C4-2B (cell line): Measurements from ENCODE around the gene IL26.

Experiments used
- ZFX ChIP-seq: fragments of 450-650 bp; IDR thresholded peaks from 2 replicates; pipeline ENCODE4 v1.6.1; 2017
- TF ChIP-seq, protein P1 (sequence below): fragments of 450-650 bp; conservative IDR thresholded peaks from 2 replicates; pipeline ENCODE4 v1.5.1; 2017; ENCODE audit warnings: mild to moderate bottlenecking

DNA sequence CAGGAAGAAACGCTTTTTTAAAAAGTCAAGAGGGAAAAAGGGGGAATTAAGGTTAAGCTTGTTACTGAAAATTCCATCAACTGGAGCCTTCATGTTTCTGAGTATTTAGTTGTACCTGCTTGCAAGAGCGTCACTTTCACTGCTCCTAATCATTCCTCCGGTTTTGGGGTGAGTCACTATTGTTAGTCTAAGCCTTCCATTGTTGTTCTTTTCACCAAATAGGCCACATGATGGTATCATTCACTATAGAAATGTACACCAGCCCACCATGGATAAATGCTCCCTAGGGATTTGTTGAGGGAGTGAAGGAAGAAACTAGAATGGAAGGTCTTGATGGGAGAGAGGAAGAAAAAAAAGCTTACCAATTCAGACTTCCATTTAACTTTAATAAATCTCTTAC, 24.8 kb upstream of the IL26 start:
- TF ChIP-seq, protein P1, sequence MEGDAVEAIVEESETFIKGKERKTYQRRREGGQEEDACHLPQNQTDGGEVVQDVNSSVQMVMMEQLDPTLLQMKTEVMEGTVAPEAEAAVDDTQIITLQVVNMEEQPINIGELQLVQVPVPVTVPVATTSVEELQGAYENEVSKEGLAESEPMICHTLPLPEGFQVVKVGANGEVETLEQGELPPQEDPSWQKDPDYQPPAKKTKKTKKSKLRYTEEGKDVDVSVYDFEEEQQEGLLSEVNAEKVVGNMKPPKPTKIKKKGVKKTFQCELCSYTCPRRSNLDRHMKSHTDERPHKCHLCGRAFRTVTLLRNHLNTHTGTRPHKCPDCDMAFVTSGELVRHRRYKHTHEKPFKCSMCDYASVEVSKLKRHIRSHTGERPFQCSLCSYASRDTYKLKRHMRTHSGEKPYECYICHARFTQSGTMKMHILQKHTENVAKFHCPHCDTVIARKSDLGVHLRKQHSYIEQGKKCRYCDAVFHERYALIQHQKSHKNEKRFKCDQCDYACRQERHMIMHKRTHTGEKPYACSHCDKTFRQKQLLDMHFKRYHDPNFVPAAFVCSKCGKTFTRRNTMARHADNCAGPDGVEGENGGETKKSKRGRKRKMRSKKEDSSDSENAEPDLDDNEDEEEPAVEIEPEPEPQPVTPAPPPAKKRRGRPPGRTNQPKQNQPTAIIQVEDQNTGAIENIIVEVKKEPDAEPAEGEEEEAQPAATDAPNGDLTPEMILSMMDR, result no peak
- no peak for TF ChIP-seq ZFX
